ENCODE data around the gene PRUNE1.

The PRUNE1 gene

GRCh38 chr1:150976401-150976821, 31.8 kb upstream of the PRUNE1 start:
- no peak for TF ChIP-seq PATZ1 (CRISPR knock-in tag; IDR thresholded peaks at IDR 0.05; ENCODE audit: borderline replicate concordance)
- no peak for TF ChIP-seq CSDC2 (CRISPR knock-in tag; IDR thresholded peaks at IDR 0.05)
- no peak for TF ChIP-seq RARB (CRISPR knock-in tag; IDR thresholded peaks at IDR 0.05)
- TF ChIP-seq ISL1 (CRISPR knock-in tag; IDR thresholded peaks at IDR 0.05), result no peak
- TF ChIP-seq CSRNP3 (CRISPR knock-in tag; IDR thresholded peaks at IDR 0.05), result no peak
- no peak for TF ChIP-seq ZNF565 (CRISPR knock-in tag; conservative IDR thresholded peaks at IDR 0.05; ENCODE audit: low read depth)
- no peak for TF ChIP-seq TOX (CRISPR knock-in tag; IDR thresholded peaks at IDR 0.05; ENCODE audit: borderline replicate concordance)
- no peak for TF ChIP-seq PPARA (CRISPR knock-in tag; IDR thresholded peaks at IDR 0.05; ENCODE audit: borderline replicate concordance)
- no peak for TF ChIP-seq ZNF8 (CRISPR knock-in tag; IDR thresholded peaks at IDR 0.05)
- TF ChIP-seq ESRRG (CRISPR knock-in tag; IDR thresholded peaks at IDR 0.05), result no peak
- TF ChIP-seq ARNTL (CRISPR knock-in tag; IDR thresholded peaks at IDR 0.05; ENCODE audit: borderline replicate concordance, low read depth), result no peak
- no peak for TF ChIP-seq OSR1 (CRISPR knock-in tag; IDR thresholded peaks at IDR 0.05)
- TF ChIP-seq ZFP30 (CRISPR knock-in tag; IDR thresholded peaks at IDR 0.05), result no peak
- no peak for ATAC-seq

DNA sequence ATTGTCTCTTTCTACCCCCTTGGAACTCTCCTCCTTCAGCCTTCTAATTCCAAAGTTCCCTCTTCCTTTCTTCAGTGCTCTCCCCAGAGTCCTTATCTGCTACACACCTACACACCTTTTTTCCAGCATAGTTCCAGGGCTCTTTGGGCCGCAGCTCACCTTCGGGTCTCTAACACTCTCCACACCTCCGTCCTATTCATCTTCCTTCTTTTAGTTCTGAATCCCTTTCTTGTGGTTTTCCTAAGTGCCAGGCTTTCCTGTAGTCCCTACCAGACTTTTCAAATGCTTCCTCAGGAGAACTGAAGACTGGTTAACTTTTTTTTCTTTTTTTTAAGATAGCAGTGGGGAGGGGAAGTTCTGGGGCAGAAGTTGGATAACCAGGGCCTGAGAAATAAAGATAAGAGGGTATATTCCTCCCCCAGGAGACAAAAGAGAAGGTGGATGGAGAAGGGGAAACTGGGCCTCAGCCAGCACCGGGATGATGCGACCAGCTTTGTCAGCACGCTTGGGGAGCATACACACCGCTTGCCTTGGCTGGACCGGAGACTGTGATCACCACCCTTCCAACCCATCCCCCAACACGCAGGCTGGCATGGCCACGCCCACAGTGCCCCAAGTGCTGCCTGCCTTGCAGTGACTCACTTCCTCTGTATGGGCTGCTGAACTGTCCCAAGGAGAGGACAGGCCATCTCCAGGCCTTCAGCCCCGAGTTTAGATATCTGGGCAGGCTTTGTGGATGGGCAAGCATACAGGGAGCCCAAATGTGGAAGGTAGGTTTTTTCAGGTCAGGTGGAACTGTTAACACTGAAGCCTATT, 31.2 kb upstream of the PRUNE1 start:
- 0 out of 2 replicates have a peak, but pooled peaks have one; percentile 77 for TF ChIP-seq OSR1 (CRISPR knock-in tag; IDR thresholded peaks at IDR 0.05)
- TF ChIP-seq ZNF70 (CRISPR knock-in tag; IDR thresholded peaks at IDR 0.05), result no peak
- ATAC-seq, result peak; percentile 51

DNA sequence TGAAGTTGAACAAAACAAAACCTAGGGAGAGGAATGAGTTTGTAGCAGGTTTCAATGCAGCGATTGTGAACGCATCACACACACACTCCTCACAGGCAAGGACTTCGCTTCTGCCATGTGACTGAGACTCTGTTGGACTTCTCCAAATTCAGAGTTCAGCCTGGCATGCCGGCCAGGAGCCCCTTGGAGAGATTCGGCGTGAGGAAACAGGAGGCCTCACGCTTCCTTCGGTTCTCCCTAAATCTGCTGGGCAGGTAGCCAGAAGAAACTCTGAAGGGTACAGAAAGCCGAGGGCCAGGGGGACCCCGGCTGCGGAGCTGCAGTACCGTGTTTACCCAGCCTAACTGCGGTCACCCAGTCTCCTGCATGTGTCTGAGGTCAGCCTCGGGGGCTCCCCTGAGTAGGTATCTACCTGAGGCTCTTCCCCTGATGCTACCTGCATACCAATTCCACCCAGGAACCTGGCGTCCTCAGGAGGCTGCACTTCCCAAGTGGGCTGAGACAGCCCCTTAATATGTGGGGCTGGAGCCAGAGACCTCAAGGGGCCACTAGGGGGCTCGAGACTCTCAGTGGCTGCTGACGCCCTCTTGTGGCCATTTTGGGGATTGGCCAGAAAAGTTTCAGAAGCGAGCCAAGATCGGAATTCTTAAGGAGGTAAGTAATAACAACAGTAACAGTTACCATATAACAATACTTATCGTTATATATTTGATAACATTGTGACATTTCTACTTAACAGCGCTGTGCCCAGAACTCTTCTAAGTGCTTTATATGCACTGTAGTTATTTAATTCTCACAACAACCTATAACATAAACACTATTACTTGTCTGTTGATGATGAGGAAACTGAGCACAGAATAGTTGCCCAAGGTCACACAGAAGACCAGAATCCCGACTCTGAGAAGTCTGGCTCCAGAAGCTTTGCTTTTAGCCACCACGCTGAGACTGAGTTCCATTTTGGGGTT, 28.9 kb upstream of the PRUNE1 start:
- TF ChIP-seq GLIS3 (CRISPR knock-in tag; IDR thresholded peaks at IDR 0.05) (no peak), ZNF8 (CRISPR knock-in tag; IDR thresholded peaks at IDR 0.05) (no peak), PPARA (CRISPR knock-in tag; IDR thresholded peaks at IDR 0.05; ENCODE audit: borderline replicate concordance) (no peak)
- TF ChIP-seq, protein P1, sequence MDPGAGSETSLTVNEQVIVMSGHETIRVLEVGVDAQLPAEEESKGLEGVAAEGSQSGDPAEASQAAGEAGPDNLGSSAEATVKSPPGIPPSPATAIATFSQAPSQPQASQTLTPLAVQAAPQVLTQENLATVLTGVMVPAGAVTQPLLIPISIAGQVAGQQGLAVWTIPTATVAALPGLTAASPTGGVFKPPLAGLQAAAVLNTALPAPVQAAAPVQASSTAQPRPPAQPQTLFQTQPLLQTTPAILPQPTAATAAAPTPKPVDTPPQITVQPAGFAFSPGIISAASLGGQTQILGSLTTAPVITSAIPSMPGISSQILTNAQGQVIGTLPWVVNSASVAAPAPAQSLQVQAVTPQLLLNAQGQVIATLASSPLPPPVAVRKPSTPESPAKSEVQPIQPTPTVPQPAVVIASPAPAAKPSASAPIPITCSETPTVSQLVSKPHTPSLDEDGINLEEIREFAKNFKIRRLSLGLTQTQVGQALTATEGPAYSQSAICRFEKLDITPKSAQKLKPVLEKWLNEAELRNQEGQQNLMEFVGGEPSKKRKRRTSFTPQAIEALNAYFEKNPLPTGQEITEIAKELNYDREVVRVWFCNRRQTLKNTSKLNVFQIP (CRISPR knock-in tag; IDR thresholded peaks at IDR 0.05; ENCODE audit: borderline replicate concordance, low read depth), result no peak
- peak; percentile 67 for ATAC-seq

DNA sequence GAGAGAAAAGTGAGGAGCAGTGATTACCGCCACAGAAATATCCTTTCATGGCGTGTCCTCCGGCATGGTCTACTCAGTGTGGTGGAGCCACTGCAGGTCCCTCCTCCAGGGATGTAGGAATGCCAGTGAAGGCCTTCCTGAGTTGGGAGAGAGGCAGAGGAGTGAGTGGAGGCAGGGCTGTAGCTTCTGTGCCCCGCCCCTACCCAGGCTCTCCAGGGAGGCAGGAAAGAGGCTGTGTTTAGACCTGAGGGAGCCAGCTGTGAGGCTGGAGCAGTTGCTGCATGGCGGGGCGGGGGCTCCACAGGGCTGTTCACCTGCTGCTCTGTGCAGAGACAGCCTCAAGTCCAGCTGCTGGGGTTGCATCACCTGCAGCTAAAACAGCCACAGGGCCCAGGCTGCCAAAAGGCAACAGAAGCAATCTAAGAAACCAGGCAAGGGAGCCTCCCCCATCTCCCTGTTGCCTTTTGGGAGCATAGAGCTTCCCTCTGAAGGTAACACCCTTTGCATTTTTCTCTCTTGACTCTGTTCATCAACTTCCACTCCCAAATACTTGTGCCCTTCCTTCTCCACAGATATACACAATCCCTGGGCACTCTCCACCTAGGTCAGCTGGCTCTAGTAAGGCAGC, 27.0 kb upstream of the PRUNE1 start:
- ATAC-seq, result peak; percentile 5; the same call in 2 of the 3 replicates
- TF ChIP-seq GLIS3 (CRISPR knock-in tag; IDR thresholded peaks at IDR 0.05) (no peak), TCF4 (CRISPR knock-in tag; IDR thresholded peaks at IDR 0.05; ENCODE audit: borderline replicate concordance) (no peak), ZFP30 (CRISPR knock-in tag; IDR thresholded peaks at IDR 0.05) (no peak), ZNF70 (CRISPR knock-in tag; IDR thresholded peaks at IDR 0.05) (no peak), OSR1 (CRISPR knock-in tag; IDR thresholded peaks at IDR 0.05) (no peak), ARNTL (CRISPR knock-in tag; IDR thresholded peaks at IDR 0.05; ENCODE audit: borderline replicate concordance, low read depth) (no peak), ZNF565 (CRISPR knock-in tag; conservative IDR thresholded peaks at IDR 0.05; ENCODE audit: low read depth) (no peak), CSDC2 (CRISPR knock-in tag; IDR thresholded peaks at IDR 0.05) (no peak), ESRRG (CRISPR knock-in tag; IDR thresholded peaks at IDR 0.05) (no peak), ZC3H10 (CRISPR knock-in tag; IDR thresholded peaks at IDR 0.05) (no peak), RARB (CRISPR knock-in tag; IDR thresholded peaks at IDR 0.05) (no peak), PPARA (CRISPR knock-in tag; IDR thresholded peaks at IDR 0.05; ENCODE audit: borderline replicate concordance) (no peak), TSHZ2 (CRISPR knock-in tag; IDR thresholded peaks at IDR 0.05) (no peak), TOX (CRISPR knock-in tag; IDR thresholded peaks at IDR 0.05; ENCODE audit: borderline replicate concordance) (no peak)
- TF ChIP-seq, protein P2, sequence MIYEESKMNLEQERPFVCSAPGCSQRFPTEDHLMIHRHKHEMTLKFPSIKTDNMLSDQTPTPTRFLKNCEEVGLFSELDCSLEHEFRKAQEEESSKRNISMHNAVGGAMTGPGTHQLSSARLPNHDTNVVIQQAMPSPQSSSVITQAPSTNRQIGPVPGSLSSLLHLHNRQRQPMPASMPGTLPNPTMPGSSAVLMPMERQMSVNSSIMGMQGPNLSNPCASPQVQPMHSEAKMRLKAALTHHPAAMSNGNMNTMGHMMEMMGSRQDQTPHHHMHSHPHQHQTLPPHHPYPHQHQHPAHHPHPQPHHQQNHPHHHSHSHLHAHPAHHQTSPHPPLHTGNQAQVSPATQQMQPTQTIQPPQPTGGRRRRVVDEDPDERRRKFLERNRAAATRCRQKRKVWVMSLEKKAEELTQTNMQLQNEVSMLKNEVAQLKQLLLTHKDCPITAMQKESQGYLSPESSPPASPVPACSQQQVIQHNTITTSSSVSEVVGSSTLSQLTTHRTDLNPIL (CRISPR knock-in tag; IDR thresholded peaks at IDR 0.05; ENCODE audit: low read depth), result no peak
- TF ChIP-seq, protein P1 (CRISPR knock-in tag; IDR thresholded peaks at IDR 0.05; ENCODE audit: borderline replicate concordance, low read depth), result no peak

All from SK-N-SH treated with all-trans-retinoic acid at 6 μM for 48 hours (cell line).